H9 (cell line): ENCODE measurements around the gene ZCCHC13. TPM values are rescaled to one million over a fixed set of nuclear protein-coding genes. Genes with fewer than 3 reads are reported as not detected.

ENCODE experiments used
- DNase-seq: peaks from one replicate; pipeline ENCODE4 v3.0.0-alpha.2; 2017
- H2AFZ ChIP-seq: one replicate; pipeline ENCODE4 v1.6.1; 2013; ENCODE audit warnings: mild to moderate bottlenecking, low read length, control low read depth, moderate library complexity
- H2AK5ac ChIP-seq: 2 replicates; pipeline ENCODE4 v1.6.1; 2013; ENCODE audit warnings: low read length, control low read depth, mixed read lengths; ENCODE audit not compliant: insufficient read length
- H2BK120ac ChIP-seq: one replicate; pipeline ENCODE4 v1.6.1; 2013; ENCODE audit warnings: low read depth, mild to moderate bottlenecking, low read length, control low read depth, inconsistent platforms; ENCODE audit not compliant: poor library complexity, severe bottlenecking
- H2BK12ac ChIP-seq: 2 replicates; pipeline ENCODE4 v1.6.1; 2013; ENCODE audit warnings: low read length, control low read depth, mixed read lengths, low read depth; ENCODE audit not compliant: insufficient read length
- H2BK15ac ChIP-seq: 2 replicates; pipeline ENCODE4 v1.6.1; 2013; ENCODE audit warnings: low read depth, low read length, control low read depth
- H2BK20ac ChIP-seq: one replicate; pipeline ENCODE4 v1.6.1; 2013; ENCODE audit warnings: low read depth, mild to moderate bottlenecking, low read length, control low read depth, inconsistent platforms; ENCODE audit not compliant: poor library complexity, severe bottlenecking
- H2BK5ac ChIP-seq: 2 replicates; pipeline ENCODE4 v1.6.1; 2013; ENCODE audit warnings: low read length, control low read depth, mixed read lengths; ENCODE audit not compliant: insufficient read length
- H3K14ac ChIP-seq: 2 replicates; pipeline ENCODE4 v1.6.1; 2013; ENCODE audit warnings: low read length, control low read depth; ENCODE audit not compliant: insufficient read depth
- H3K18ac ChIP-seq: 2 replicates; pipeline ENCODE4 v1.6.1; 2013; ENCODE audit warnings: low read depth, mild to moderate bottlenecking, mixed read lengths, low read length, control low read depth; ENCODE audit not compliant: insufficient read length
- H3K23ac ChIP-seq: 2 replicates; pipeline ENCODE4 v1.6.1; 2013; ENCODE audit warnings: low read length, control low read depth, mixed read lengths, low read depth; ENCODE audit not compliant: insufficient read length
- H3K23me2 ChIP-seq: 2 replicates; pipeline ENCODE4 v1.6.1; 2013; ENCODE audit warnings: low read depth, mild to moderate bottlenecking, mixed read lengths, low read length, control low read depth; ENCODE audit not compliant: insufficient read length, poor library complexity, severe bottlenecking
- H3K27ac ChIP-seq: 2 replicates; pipeline ENCODE4 v1.5.1; 2013; ENCODE audit warnings: low read length, control low read depth, mixed read lengths, low read depth; ENCODE audit not compliant: insufficient read length
- H3K27me3 ChIP-seq: 2 replicates; pipeline ENCODE4 v1.6.1; 2013; ENCODE audit warnings: low read length, control low read depth, inconsistent platforms; ENCODE audit not compliant: insufficient read depth
- H3K4ac ChIP-seq: 2 replicates; pipeline ENCODE4 v1.6.1; 2013; ENCODE audit warnings: low read depth, mild to moderate bottlenecking, control low read depth, inconsistent platforms, low read length, moderate library complexity
- H3K4me1 ChIP-seq: 2 replicates; pipeline ENCODE4 v1.6.1; 2013; ENCODE audit warnings: low read length, control low read depth, inconsistent platforms; ENCODE audit not compliant: insufficient read depth
- H3K4me2 ChIP-seq: 2 replicates; pipeline ENCODE4 v1.6.1; 2013; ENCODE audit warnings: low read length, control low read depth, mixed read lengths; ENCODE audit not compliant: insufficient read length, insufficient read depth
- H3K56ac ChIP-seq: 2 replicates; pipeline ENCODE4 v1.6.1; 2013; ENCODE audit warnings: low read depth, mild to moderate bottlenecking, mixed read lengths, low read length, control low read depth; ENCODE audit not compliant: insufficient read length
- H3K79me1 ChIP-seq: 2 replicates; pipeline ENCODE4 v1.6.1; 2013; ENCODE audit warnings: low read depth, mild to moderate bottlenecking, moderate library complexity, low read length, control low read depth, inconsistent platforms; ENCODE audit not compliant: insufficient read depth, poor library complexity, severe bottlenecking
- H3K79me2 ChIP-seq: 2 replicates; pipeline ENCODE4 v1.6.1; 2013; ENCODE audit warnings: low read length, control low read depth, inconsistent platforms; ENCODE audit not compliant: insufficient read depth
- H3K9ac ChIP-seq: 2 replicates; pipeline ENCODE4 v1.6.1; 2013; ENCODE audit warnings: low read length, control low read depth, mixed read lengths; ENCODE audit not compliant: insufficient read length; ENCODE audit errors: extremely low read depth
- H3K9me3 ChIP-seq: one replicate; pipeline ENCODE4 v1.6.1; 2013; ENCODE audit warnings: low read depth, low read length, inconsistent platforms; ENCODE audit not compliant: control insufficient read depth
- H3T11ph ChIP-seq: one replicate; pipeline ENCODE4 v1.6.1; 2013; ENCODE audit warnings: mild to moderate bottlenecking, low read length, control low read depth, inconsistent platforms
- H4K20me1 ChIP-seq: one replicate; pipeline ENCODE4 v1.6.1; 2013; ENCODE audit not compliant: control insufficient read depth, insufficient read length, insufficient read depth
- H4K5ac ChIP-seq: 2 replicates; pipeline ENCODE4 v1.6.1; 2013; ENCODE audit warnings: low read depth, mild to moderate bottlenecking, mixed read lengths, low read length, control low read depth; ENCODE audit not compliant: insufficient read length
- H4K8ac ChIP-seq: replicated peaks from 2 replicates; pipeline ENCODE4 v1.6.1; 2013; ENCODE audit warnings: low read length, control low read depth, mixed read lengths, low read depth; ENCODE audit not compliant: insufficient read length
- H4K91ac ChIP-seq: 2 replicates; pipeline ENCODE4 v1.6.1; 2013; ENCODE audit warnings: low read depth, mild to moderate bottlenecking, moderate library complexity, mixed read lengths, low read length, control low read depth; ENCODE audit not compliant: insufficient read length
- H3K27ac Mint-ChIP-seq, 3 experiments: 2 replicates in 2 of 3; 3 replicates in 1 of 3; pipeline ENCODE4 v1.8.0; 2020 to 2021; ENCODE audit warnings: mixed read lengths in 3 of 3, mild to moderate bottlenecking in 1 of 3, moderate library complexity in 1 of 3
- H3K27me3 Mint-ChIP-seq: 2 replicates; pipeline ENCODE4 v1.8.0; 2021; ENCODE audit warnings: low read depth, mild to moderate bottlenecking, moderate library complexity, mixed read lengths
- H3K36me3 Mint-ChIP-seq, 3 experiments: 2 replicates in 2 of 3; 3 replicates in 1 of 3; pipeline ENCODE4 v1.8.0; 2020 to 2021; ENCODE audit warnings: low read depth in 3 of 3, mixed read lengths in 3 of 3; ENCODE audit not compliant: insufficient read depth in 1 of 3
- H3K4me1 Mint-ChIP-seq, 2 experiments: 2 replicates each; pipeline ENCODE4 v1.8.0; 2020; ENCODE audit warnings: mixed read lengths in 2 of 2
- H3K4me3 Mint-ChIP-seq, 2 experiments: 2 replicates in 1 of 2; 3 replicates in 1 of 2; pipeline ENCODE4 v1.8.0; 2020 to 2021; ENCODE audit warnings: mild to moderate bottlenecking in 2 of 2, mixed read lengths in 2 of 2, moderate library complexity in 1 of 2
- H3K9me3 Mint-ChIP-seq, 2 experiments: 2 replicates in 1 of 2; 3 replicates in 1 of 2; pipeline ENCODE4 v1.8.0; 2020; ENCODE audit warnings: mild to moderate bottlenecking in 2 of 2, mixed read lengths in 2 of 2, moderate library complexity in 1 of 2
- CTCF ChIP-seq: fragments of 200-600 bp; sonication (generic); conservative IDR thresholded peaks from 3 replicates; pipeline ENCODE4 v1.8.0; 2021; ENCODE audit warnings: antibody characterized with exemption, mild to moderate bottlenecking
- WGBS: extraction: QIAGEN DNeasy Blood & Tissue Kit; methylation state at CpG from one replicate; pipeline ENCODE4 v1.1.7; 2013; ENCODE audit warnings: missing lambda C conversion rate, low lambda C conversion rate, mixed read lengths; ENCODE audit not compliant: insufficient read length; ENCODE audit errors: extremely low coverage; 5-methylcytosine and 5-hydroxymethylcytosine counted together
- total RNA-seq: library from RNA; stranded (reverse); gene quantifications from 2 replicates; pipeline ENCODE4 v1.2.1, GENCODE V29; 2021

ZCCHC13 gene
- total RNA-seq, 1 experiment from 2014 or later = not detected

DNA sequence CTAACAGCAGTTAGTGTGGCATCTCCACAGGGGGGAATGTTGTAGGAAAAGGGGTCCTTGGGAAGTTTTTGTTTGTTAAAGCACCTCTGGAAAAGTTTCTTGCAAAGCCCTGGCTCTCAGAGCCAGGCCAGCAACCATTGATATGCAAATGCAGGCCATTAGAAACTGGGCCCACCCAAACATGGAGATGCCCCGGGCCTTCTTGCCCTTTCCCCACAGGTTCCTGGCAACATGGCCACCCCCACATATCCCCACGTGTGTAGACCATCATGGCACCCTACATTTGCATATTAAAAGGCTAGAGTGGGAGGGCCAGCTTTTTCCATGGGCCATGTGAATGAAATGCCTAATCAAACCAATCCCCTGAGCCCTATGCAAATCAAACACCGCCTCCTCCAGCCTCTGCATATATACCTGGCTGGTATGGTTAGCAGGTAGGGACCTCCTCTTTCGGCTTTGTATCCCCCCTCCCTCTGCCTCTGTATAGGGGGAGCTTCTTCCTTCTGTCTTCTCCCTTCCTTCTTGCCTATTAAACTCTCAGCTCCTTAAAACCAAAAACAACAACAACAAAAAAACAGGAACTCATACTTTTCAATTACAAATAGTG, 44.0 kb upstream of the ZCCHC13 start:
- H3T11ph ChIP-seq = no peak overlapping the region
- H3K4me1 ChIP-seq = peaks cover 13% of the 10 kb centered on the region
- no peak overlapping the region for H2AK5ac ChIP-seq
- peak overlapping the region; percentile 80 for H3K27ac ChIP-seq
- no peaks in the 10 kb centered on the region for H3K23me2 ChIP-seq
- H3K14ac ChIP-seq = no peak overlapping the region; the same call in 1 of the 2 replicates
- no peak overlapping the region for H3K23ac ChIP-seq
- H4K5ac ChIP-seq = no peak overlapping the region
- no CpG with 5 or more reads among the region's 4 CpGs for WGBS
- H3K9ac ChIP-seq = no peak overlapping the region
- H2AFZ ChIP-seq = no peak overlapping the region
- H2BK5ac ChIP-seq = no peak overlapping the region
- Mint-ChIP-seq H3K4me3 (peak overlapping the region in 1 of 2 experiments; percentile 70), H3K27me3 (no peaks in the 10 kb centered on the region), H3K27ac (peak overlapping the region; percentile 59 to 98 (median 98)), H3K4me1 (peaks cover 58 to 87% of the 10 kb centered on the region in 2 experiments), H3K36me3 (peaks cover 54 to 58% (median 54%) of the 10 kb centered on the region in 3 experiments), H3K9me3 (peaks cover 22 to 30% of the 10 kb centered on the region in 2 experiments)
- no peak for TF ChIP-seq CTCF
- H3K79me1 ChIP-seq = no peaks in the 10 kb centered on the region
- H3K9me3 ChIP-seq = no peaks in the 10 kb centered on the region
- no peak overlapping the region for H2BK15ac ChIP-seq
- H4K8ac ChIP-seq = no peak overlapping the region
- H3K4ac ChIP-seq = no peak overlapping the region; the same call in 1 of the 2 replicates
- peak overlapping the region; percentile 56 for H3K18ac ChIP-seq
- peak; percentile 95 for DNase-seq
- H3K56ac ChIP-seq = no peak overlapping the region
- H3K79me2 ChIP-seq = no peaks in the 10 kb centered on the region
- H4K91ac ChIP-seq = no peak overlapping the region
- peak overlapping the region; percentile 8 for H3K4me2 ChIP-seq
- no peaks in the 10 kb centered on the region for H3K27me3 ChIP-seq
- H2BK20ac ChIP-seq = no peak overlapping the region
- H2BK12ac ChIP-seq = no peak overlapping the region
- no peak overlapping the region for H2BK120ac ChIP-seq
- H4K20me1 ChIP-seq = no peaks in the 10 kb centered on the region
